HG02981 (cell line): Measurements from ENCODE around the gene FUOM.

ENCODE experiments used
- ATAC-seq: cut with Tn5 transposase; IDR thresholded peaks from one replicate; pipeline ENCODE4 v1.9.1; 2021; ENCODE audit warnings: mild to moderate bottlenecking, moderate library complexity; ENCODE audit not compliant: unreplicated experiment

The FUOM gene

DNA sequence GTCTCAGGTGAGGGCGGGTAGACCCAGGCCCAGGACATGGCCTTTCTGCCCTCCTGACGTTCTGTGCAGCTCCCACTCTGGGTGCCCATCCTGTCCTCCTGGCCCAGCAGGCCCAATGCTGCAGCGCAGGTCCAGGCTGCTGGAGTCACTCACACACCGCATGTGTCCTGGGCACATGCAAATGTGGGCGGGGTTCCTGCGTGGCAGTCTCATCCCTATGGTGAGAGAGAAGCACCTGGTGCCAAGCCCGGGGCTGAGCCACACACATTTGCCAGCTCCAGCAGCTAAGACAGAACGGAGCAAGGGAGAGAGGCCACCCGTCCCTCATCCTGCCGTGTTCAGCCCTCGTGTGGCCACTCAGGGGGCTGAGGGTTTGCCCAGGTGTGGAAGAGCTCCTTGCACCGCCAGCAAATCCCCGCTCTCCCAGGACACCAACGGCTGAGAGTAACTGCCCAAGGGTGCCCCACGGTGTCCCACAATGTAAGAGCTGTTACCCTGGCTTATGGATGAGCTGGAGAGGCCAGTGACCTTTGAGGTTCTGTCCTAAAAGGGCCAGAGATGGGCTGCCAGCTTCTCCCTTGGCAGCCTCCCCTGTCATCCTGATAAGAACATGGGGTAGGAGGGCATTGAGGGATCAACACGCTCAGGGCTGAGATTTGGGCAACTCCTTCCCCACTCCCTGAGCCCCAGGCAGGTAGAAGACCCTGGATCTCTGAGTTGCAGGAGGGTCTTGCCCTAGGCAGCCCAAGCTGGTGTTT is 4.4 kb downstream of the FUOM start:
- ATAC-seq, result no peak

DNA sequence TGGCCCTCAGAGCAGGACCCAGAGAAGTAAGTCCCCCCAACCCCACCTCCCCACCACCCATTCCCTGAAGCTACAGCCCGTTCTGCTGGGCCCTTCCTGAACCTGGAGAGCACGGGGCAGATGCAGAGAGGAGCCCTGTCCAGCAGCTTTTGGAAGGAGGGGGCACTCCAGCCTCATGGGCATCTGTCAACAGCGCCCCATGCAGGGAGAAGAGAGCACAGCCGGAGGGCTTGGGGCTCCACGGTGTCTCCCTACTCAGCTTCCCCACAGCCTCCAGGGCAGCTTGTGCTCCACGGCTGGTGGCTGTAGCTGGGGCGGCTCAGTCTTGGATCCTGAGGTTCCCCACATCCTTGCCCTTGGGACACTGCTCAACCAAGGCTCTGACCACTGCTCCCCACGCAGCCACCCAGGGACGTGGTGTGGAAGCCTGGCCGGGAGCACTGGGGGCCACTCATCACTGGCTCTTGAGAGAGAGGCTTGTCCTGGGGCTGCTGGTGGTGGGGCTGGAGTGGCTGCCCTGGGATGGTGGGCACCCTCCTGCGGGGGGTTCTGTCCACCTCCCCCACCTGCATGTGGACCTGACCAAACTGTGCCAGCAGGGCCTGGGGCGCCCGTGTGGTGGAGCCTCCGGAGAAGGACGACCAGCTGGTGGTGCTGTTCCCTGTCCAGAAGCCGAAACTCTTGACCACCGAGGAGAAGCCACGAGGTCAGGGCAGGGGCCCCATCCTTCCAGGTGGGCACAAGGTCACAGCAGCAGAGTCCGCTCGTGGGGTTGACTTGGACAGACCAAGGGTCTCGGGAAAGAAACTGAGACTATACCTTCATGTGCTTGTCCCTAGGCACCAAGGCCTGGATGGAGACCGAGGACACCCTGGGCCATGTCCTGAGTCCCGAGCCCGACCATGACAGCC is 6.2 kb downstream of the FUOM start:
- no peak for ATAC-seq

DNA sequence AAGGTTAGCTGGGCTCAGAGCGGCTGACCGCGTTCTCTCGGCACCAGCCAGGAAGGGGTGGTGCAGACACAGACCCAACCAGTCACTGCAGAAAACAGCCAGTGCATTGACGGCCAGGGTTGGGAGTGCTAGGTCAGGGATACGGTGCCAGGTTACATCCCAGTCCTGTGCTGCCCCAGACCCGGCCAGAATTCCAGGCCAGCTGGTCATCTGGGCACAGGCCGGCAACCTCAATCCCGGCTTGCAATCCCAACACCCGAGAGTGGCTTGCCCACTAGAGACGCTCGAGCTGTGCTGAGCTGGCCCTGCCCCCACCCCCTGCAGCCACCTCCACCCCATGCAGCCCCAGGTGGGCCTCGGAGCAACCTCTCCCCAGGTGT is 6.9 kb downstream of the FUOM start:
- ATAC-seq, result no peak

DNA sequence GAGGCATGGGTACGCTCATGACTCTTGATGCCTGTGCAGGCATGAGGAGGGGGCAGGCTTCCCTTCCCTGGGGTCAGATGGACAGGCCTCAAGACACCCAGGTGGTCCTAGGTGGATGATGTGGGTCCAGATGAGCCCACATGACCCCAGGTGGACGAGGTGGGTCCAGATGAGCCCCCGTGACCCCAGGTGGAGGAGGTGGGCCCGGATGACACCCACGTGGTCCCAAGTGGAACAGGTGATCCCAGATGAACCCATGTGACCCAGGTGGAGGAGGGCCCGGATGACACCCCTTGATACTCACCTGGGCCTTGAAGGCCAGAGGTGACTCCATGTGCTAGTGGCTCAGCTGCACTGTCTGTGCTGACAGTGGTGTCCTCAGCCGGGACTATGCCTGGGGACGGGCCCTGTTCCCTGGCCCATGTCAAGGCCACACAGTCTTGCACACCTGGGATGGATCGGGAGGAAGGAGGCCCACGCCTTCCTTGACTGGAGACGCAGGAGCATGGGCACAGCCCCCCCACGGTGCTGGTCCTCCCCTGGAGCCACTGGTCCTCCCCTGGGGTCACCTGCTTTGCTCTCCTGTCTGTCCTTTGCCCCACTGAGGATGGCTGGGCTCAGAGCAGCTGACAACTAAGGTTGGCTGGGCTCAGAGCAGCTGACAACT is 7.4 kb downstream of the FUOM start:
- ATAC-seq, result no peak

DNA sequence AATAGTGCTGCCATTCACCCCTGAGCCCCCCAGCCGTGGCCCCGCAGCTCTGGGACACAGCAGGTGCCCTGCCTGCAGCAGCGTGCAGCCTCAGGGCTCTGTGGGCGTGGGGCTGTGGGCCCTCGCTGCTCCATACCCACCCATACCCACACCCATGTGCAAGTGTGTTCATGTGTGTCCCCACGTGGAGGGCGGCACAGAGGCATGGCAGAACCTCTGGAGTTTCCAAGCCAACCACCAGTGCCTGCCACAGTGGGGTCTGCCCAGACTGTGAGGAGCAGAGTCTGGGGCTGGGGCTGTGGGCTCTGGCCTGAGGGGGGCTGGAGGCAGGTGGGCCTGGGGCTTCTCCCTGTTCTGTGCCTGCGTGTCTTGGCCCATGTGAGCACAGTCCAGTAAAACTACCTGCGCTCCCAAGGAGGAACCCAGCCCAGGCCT is 8.2 kb downstream of the FUOM start:
- no peak for ATAC-seq

DNA sequence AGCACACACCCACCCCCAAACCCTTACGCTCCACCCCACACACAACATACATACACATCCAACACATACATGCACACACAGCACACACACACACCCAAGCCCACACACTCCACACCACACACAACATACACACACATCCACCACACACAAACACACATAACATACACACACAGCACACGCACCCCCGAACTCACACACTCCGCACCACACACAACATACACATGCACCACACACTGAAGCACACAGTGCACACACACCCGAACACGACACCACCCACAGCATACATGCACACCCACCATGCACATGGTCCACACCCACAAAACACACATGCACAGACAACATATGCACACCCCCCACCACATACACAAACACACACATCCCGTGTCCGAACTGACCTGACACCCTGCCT is 8.7 kb downstream of the FUOM start:
- no peak for ATAC-seq

DNA sequence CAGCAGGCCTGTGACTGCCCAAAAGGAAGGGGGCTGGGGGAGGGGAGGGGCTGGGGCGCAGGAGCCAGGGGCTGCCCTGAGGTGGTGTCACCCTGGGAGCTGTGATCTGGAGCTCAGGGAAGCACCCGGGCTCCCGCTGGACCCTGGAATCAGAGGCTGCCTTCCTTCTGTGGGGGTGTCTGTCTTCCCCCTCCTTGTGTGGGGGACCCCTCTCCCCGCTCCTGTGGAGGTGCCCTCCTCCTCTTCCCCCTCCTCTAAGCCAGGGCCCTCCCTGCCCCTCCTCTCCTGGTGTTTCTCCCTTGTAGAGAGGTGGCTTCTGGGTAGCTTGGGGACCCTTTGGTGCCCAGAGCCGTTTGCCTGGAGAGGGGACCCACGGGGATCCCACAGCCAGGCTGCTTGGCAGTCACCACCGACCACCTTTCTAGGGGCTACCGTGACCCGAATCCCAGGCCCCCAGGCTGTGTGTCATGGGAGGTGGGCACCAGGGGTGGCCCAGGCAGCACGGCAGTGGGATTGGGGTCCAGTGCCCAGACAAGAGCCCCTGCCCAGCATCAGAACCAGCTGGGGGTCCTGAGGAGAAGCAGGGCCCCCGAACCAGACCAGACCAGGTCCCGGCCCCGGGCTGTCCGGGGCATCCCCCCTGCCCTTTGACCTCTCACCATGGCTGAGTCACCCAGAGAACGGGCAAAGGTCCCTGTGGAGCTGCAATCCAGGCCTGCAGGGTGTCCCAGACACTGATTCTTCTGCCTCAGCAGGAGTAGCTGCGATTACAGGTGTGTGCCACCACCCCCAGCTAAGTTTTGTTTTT is 9.9 kb downstream of the FUOM start:
- no peak for ATAC-seq

DNA sequence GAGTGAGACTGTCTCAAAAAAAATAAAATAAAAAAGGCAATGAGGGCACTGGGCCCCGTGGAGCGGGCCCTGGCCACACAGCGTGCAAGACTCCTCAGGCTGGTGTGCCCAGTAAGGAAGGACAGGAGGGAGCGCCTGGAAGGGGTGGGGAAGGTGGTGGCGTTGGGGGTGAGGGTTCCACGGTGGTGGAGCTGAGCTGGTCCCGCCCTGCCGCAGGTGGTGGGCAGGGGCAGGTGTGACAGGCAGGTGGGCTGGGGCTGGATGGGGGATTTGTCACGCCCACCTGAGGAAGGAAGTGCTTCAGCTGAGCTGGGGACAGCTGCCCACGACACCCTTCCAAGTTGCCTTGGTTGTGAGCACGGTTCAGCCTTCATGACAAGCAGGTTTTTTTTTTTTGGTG is 11.4 kb downstream of the FUOM start:
- ATAC-seq, result no peak

DNA sequence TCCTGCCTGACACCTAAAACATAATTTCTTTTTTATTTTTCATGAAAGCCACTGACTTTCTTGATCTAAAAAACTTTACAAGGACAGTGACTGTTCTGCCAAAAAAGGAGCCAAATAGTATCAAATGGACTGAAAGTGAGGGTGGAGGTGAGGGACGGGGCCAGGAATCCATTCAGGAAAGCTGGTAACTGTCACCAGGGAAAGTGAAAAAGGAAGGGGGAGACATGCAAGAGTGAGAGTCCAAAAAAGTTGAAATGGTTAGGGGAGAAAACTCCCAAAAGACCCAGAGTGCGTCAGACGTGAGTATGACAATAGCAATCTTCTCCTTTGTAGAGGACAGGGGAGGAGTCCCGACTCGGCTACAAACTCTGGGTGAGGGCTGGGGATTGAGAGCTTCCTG is 13.6 kb downstream of the FUOM start:
- ATAC-seq, result no peak

DNA sequence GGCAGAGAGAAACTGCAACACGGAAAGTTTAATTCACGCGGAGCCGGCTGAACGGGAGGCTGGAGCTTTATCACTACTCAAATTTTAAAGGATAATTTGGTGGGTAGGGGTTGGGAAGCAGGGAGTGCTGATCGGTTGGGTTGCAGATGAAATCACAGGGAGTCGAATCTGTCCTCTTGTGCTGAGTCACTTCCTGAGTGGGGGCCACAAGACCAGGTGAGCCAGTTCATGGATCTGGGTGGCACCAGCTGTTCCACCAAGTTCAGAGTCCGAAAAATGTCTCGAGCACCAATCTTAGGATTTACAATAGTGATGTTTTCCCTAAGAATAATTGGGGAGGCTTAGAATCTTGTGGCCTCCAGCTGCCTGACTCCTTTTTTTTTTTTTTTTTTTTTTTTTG is 14.3 kb downstream of the FUOM start:
- no peak for ATAC-seq

DNA sequence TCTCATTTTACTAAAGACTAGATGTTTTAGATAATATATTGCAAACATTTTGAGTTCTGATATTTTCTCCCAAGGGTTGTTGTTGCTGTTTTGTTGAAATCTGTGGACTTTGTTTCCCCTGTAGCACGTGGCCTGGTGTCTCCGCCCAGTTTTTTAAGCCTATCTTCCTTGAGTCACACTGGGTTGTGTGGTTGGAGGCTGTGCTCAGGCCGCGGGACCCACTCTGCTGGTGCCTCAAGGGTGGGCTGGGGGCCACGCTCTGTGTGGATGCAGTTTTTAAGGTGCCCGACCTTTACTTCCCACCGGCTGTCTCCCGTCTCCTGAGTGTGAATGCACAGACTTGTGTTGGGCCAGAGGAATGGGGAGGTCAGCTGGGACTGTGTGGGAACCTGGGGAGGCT is 14.9 kb downstream of the FUOM start:
- ATAC-seq, result no peak

DNA sequence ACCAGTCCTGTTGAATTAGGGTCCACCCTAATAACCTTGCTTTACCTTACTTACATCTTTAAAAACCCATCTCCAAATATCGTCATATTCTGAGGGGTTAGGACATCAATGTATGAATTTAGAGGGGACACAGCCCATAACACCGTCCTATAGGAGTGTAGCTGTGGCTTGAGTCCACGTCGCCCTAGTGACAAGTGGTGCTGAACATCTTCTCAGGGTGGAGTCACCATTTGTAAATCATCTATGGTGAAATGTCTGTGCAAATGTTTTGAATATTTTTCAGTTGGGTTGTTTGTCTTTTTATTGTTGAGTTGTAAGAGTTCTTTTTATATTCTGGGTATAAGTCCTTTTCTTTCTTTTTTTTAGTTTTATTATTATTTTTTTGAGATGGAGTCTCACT is 15.8 kb downstream of the FUOM start:
- ATAC-seq, result no peak

DNA sequence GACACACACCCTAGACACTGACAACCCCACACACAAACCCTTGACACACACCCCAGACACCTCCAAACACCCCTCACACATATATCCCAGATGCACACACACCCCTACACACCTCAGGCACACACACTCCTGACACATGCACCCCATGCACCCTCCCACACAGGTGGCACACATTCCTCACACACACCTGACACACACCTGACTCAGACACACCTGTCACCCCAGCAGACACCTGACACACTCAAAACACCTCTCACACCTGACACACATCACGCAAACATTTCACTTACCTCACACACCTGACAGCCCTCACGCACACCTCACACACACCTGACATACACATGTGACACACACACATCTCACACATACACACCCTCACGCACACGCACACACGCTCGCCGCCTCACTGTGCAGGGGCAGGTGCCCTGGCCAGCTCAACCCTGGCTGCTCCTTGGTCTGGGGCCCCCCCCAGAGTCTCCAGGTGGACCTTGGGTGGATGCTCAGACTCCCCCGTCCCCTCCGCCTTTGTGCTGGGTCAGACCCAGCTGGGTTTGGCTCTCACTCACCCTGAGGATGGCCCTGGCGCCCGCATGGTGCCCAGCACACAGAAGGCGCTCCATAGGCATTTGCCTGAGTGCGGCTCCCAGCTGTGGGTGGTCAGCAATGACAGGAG is 18.0 kb downstream of the FUOM start:
- ATAC-seq, result no peak

DNA sequence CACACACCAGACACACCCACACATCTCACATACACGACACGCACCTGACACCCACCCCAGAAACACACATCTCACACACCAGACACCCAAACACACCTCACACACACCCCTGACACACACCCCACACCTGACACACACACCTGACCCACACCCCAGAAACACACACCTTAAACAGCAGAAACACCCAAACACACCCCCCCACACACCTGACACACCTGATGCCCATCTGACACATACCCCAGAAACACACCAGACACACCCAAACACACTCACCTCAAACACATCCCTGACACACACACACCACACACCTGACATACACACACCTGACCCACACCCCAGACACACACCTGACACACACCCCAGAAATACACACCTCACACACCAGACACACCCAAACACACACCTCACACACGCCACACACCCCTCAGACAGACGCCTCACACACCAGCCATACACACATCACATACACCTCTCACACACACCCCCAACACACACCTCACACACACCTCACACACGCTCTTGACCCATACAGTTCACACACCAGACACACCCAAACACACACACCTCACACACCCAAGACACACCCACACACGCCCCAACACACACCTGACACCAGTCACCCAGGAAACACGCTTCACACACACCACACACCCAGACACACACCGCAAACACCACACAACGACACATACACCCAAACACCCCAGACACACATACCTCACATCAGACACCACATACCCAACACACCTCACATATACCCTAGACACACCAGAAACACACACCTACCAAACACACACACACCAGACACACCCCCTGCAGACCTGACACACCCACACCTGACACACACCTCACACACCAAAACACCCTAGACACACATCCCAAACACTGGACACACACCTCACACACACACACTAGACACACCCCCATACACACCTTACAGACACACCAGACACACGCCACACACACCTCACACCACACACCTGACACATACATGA is 19.4 kb downstream of the FUOM start:
- no peak for ATAC-seq

DNA sequence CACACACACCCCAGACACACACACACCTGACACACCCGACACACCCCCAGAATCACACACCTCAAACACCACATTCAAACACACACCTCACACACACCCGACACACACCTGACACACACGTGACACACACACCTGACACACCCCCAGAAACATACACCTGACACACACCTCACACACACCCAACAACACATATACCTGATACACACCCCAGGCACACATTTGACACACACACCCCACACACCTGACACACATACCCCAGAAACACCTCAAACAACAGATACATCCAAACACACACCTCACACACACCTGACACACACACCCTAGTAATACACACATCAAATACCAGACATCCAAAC is 20.5 kb downstream of the FUOM start:
- ATAC-seq, result no peak

DNA sequence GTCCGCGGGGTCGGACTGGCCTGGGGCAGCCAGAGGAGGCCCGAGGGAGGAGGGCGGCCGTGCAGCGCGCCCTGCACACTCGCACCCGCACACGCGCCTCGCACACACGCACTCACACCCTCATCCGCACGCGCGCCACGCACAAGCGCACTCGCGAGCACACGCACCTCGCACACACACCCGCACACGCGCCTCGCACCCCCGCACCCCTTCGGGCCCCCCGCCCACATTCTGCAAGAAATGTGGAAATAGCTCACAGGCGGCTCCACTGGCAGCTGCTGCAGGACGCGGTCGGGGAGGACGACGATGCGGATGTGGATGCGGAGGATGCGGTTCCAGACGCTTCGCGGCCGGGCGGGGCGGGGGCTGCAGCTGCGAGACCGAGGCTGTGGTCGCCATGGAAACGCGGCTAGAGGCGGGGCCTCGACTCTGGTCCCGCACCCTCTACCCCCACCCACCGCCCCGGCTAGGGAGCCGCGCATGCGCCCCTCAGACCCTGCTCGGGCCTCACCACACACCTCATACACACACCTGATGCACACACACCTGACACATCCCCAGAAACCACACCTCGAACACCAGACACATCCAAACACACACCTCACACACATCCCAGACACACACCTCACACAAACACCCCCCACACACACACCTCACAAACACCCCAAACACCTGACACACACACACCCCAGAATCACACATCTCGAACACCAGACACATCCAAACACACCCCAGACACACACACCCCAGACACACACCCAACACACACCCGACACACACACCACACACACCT is 21.0 kb downstream of the FUOM start, which contains the start of gene CALY:
CALY (minus strand) TSS at position 320 of the 793 bp plus-strand sequence. CDS start 7,907 bp downstream, outside the sequence.
- ATAC-seq, result no peak

DNA sequence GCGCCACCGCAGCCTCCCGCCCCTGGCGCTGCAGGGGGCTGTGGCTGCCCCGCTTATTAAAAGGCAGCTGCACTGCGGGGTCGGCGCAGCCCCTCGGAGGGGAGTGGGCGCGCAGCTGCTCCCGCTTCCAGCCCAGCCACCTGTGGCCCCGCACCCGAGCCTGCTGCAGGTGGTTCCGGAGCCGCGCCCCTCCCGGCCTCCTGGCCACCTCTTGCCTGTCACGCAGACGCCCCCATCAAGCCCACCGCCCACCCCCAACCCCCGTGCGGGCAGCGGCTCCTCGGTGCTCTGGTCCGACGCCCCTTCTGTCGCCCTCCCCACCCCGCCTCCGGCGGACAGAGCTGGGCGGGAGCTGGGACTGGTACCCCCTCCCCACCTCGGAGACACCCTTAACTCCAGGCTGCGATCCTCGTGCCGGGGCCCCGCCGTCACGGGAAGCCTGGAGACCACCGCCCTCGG is 21.7 kb downstream of the FUOM start:
- no peak for ATAC-seq
